ENCODE measurements around the gene RAB5A. TPM values are rescaled to one million over a fixed set of nuclear protein-coding genes. Genes with fewer than 3 reads are reported as not detected.

RAB5A gene
- total RNA-seq, 1 experiment from 2014 or later = 97.1 TPM

DNA sequence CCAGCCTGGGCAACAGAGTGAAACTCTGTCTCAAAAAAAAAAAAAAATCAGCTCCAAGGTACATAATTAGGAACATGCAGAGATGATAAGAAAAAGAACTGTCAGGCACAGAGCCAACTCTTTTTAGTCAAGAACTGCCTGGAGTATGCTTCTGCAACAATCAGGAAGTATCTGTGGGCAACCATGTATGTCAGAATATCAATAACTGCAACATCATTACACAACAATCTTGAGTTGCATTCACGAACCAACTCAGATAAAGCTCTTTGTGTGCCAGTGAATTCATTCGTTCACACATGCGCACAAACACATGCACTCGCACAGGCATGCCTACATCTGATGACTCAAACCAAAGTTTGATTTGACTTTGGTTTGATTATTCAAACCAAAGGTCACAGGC lies 45.0 kb upstream of the RAB5A start:
- ChIA-PET POLR2A (no interaction called here), CTCF (no interaction called here)
- Mint-ChIP-seq H3K27me3 (ENCODE audit: low read depth) (no peaks in the 10 kb centered on the region), H3K4me1 (peaks cover 5% of the 10 kb centered on the region), H3K27ac (no peak overlapping the region), H3K9me3 (peaks cover 14% of the 10 kb centered on the region; the same call in 1 of the 2 replicates), H3K36me3 (no peaks in the 10 kb centered on the region), H3K4me3 (no peak overlapping the region)
- DNase-seq (ENCODE audit: low spot score) (no peak), ATAC-seq (no peak)
- TF ChIP-seq, protein P1, sequence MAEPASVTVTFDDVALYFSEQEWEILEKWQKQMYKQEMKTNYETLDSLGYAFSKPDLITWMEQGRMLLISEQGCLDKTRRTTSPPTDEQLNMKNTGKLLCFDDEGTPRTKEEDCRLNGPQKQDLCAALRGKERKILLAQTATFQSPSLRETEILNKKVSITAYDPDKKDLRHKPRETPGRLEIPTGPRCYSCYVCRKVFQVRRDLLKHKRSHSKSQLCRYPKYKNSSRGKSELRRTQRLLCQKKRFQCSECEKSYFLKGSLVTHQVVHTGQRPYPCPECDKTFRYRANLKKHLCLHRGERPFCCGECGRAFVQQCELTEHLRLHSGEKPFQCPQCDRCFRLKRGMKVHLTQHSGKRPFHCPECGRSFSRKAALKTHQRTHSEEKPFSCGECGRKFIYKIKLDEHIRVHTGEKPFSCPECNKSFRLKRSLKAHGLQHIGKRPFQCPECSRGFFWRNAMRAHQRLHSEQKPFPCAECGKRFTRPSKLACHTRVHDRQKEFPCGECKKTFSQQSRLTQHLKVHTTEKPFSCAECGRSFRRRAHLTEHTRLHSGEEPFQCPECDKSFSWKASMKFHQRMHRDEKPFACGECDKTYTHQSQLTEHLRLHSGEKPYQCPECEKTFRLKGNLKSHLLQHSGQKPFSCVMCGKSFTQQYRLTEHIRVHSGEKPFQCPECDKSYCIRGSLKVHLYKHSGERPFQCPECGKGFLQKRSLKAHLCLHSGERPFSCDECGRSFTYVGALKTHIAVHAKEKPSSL (CRISPR knock-in tag; conservative IDR thresholded peaks at IDR 0.05) = no peak
- no peak for TF ChIP-seq ZNF423 (CRISPR knock-in tag; IDR thresholded peaks at IDR 0.05)
- TF ChIP-seq, protein P2, sequence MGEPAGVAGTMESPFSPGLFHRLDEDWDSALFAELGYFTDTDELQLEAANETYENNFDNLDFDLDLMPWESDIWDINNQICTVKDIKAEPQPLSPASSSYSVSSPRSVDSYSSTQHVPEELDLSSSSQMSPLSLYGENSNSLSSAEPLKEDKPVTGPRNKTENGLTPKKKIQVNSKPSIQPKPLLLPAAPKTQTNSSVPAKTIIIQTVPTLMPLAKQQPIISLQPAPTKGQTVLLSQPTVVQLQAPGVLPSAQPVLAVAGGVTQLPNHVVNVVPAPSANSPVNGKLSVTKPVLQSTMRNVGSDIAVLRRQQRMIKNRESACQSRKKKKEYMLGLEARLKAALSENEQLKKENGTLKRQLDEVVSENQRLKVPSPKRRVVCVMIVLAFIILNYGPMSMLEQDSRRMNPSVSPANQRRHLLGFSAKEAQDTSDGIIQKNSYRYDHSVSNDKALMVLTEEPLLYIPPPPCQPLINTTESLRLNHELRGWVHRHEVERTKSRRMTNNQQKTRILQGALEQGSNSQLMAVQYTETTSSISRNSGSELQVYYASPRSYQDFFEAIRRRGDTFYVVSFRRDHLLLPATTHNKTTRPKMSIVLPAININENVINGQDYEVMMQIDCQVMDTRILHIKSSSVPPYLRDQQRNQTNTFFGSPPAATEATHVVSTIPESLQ (CRISPR knock-in tag; IDR thresholded peaks at IDR 0.05) = no peak
- TF ChIP-seq SOX15 (CRISPR knock-in tag; IDR thresholded peaks at IDR 0.05) = no peak
- TF ChIP-seq RELA (CRISPR knock-in tag; IDR thresholded peaks at IDR 0.05; ENCODE audit: borderline replicate concordance) = no peak
- no peak for TF ChIP-seq PRDM15 (CRISPR knock-in tag; IDR thresholded peaks at IDR 0.05)
- TF ChIP-seq, protein P3, sequence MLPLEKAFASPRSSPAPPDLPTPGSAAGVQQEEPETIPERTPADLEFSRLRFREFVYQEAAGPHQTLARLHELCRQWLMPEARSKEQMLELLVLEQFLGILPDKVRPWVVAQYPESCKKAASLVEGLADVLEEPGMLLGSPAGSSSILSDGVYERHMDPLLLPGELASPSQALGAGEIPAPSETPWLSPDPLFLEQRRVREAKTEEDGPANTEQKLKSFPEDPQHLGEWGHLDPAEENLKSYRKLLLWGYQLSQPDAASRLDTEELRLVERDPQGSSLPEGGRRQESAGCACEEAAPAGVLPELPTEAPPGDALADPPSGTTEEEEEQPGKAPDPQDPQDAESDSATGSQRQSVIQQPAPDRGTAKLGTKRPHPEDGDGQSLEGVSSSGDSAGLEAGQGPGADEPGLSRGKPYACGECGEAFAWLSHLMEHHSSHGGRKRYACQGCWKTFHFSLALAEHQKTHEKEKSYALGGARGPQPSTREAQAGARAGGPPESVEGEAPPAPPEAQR (CRISPR knock-in tag; IDR thresholded peaks at IDR 0.05) = no peak
- no peak for TF ChIP-seq E2F5 (CRISPR knock-in tag; IDR thresholded peaks at IDR 0.05)
- TF ChIP-seq JAZF1 (CRISPR knock-in tag; IDR thresholded peaks at IDR 0.05) = no peak
- no peak for TF ChIP-seq MXD4 (CRISPR knock-in tag; IDR thresholded peaks at IDR 0.05; ENCODE audit: borderline replicate concordance)
- no peak for TF ChIP-seq PREB (CRISPR knock-in tag; IDR thresholded peaks at IDR 0.05; ENCODE audit: borderline replicate concordance)
- no peak for TF ChIP-seq RORB (CRISPR knock-in tag; IDR thresholded peaks at IDR 0.05)
- no peak for TF ChIP-seq ZNF671 (CRISPR knock-in tag; IDR thresholded peaks at IDR 0.05)
- no peak for TF ChIP-seq ZNF232 (CRISPR knock-in tag; IDR thresholded peaks at IDR 0.05)
- TF ChIP-seq NR1H2 (CRISPR knock-in tag; IDR thresholded peaks at IDR 0.05) = no peak
- no peak for TF ChIP-seq FOXP1 (CRISPR knock-in tag; IDR thresholded peaks at IDR 0.05; ENCODE audit: borderline replicate concordance)
- no peak for TF ChIP-seq GRHL2 (CRISPR knock-in tag; IDR thresholded peaks at IDR 0.05; ENCODE audit: insufficient replicate concordance, severe bottlenecking)
- TF ChIP-seq ZNF317 (CRISPR knock-in tag; IDR thresholded peaks at IDR 0.05; ENCODE audit: borderline replicate concordance, low read depth) = no peak
- no peak for TF ChIP-seq FOXP4 (CRISPR knock-in tag; IDR thresholded peaks at IDR 0.05)
- TF ChIP-seq CREB1 (CRISPR knock-in tag; IDR thresholded peaks at IDR 0.05) = no peak
